ENCODE results near the gene TECTB. TPM values are rescaled to one million over a fixed set of nuclear protein-coding genes. Genes with fewer than 3 reads are reported as not detected.

TECTB gene
- total RNA-seq, 1 donor from 2014 or later, result not detected

DNA sequence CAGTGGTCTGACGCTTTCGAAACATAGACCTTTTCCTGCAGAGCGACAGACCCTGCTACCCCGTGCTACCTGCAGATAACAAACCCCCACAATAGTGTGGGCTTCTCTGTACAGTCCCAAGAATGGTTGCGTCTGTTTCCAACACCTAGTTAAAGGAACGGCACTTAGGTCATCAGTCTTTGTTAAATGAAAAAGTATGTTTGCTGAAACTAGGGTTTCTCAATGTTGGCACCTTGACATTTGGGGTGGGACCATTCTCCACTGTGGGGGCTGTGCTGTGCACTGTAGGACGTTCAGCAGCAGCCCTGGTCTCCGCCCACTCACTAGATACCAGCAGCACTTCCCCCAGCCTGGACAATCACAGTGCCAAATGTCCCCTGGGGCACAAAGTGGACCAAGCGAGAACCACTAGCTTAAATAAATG lies 13.7 kb downstream of the TECTB start:
- no peaks in the 10 kb centered on the region for H3K9me3 Mint-ChIP-seq
- no peak for ATAC-seq (ENCODE audit: low read depth)
- TF ChIP-seq, protein P1, sequence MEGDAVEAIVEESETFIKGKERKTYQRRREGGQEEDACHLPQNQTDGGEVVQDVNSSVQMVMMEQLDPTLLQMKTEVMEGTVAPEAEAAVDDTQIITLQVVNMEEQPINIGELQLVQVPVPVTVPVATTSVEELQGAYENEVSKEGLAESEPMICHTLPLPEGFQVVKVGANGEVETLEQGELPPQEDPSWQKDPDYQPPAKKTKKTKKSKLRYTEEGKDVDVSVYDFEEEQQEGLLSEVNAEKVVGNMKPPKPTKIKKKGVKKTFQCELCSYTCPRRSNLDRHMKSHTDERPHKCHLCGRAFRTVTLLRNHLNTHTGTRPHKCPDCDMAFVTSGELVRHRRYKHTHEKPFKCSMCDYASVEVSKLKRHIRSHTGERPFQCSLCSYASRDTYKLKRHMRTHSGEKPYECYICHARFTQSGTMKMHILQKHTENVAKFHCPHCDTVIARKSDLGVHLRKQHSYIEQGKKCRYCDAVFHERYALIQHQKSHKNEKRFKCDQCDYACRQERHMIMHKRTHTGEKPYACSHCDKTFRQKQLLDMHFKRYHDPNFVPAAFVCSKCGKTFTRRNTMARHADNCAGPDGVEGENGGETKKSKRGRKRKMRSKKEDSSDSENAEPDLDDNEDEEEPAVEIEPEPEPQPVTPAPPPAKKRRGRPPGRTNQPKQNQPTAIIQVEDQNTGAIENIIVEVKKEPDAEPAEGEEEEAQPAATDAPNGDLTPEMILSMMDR (IDR thresholded peaks at IDR 0.05), result no peak

DNA sequence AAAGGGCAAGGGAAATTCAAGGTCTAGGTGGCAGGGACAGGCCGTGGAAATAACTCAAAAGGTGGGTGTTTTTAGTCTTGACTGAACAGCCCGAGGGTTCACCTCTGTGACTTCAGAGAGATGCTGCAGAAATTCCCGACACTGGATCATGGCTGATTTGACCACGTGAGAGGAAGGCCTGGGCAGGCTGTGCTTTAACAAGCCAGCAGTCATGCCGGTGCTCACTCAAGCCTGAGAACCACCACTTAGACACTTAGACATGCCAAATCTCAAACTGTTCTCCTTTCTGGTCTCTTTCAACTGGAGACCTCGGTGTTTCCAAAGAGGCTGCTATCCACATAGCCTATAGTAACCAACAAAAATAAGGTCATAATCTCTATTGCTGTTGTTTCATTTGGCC lies 15.4 kb downstream of the TECTB start:
- DNase-seq (no peak), ATAC-seq (ENCODE audit: low read depth) (no peak)
- no peak overlapping the region for H3K4me3 Mint-ChIP-seq
- ChIA-PET POLR2A (no interaction called here), CTCF (no interaction called here)
- intact Hi-C loops (cut with micrococcal nuclease), result no loop called here
- TF ChIP-seq, protein P1 (IDR thresholded peaks at IDR 0.05), result no peak
- H3K9me3 Mint-ChIP-seq, result no peaks in the 10 kb centered on the region
- no peaks in the 10 kb centered on the region for H3K36me3 Mint-ChIP-seq (ENCODE audit: low read depth)
- no peaks in the 10 kb centered on the region for H3K4me1 Mint-ChIP-seq
- no peak overlapping the region for H3K27ac Mint-ChIP-seq
- peaks cover 6% of the 10 kb centered on the region for H3K27me3 Mint-ChIP-seq

More for the DNA sequence above, 13.7 kb downstream of the TECTB start:
- ChIA-PET CTCF (no interaction called here), POLR2A (no interaction called here)
- no peak for DNase-seq
- H3K4me3 Mint-ChIP-seq, result no peak overlapping the region
- peaks cover 6% of the 10 kb centered on the region for H3K27me3 Mint-ChIP-seq
- H3K4me1 Mint-ChIP-seq, result no peaks in the 10 kb centered on the region
- H3K36me3 Mint-ChIP-seq (ENCODE audit: low read depth), result no peaks in the 10 kb centered on the region
- intact Hi-C loops (cut with micrococcal nuclease), result no loop called here
- H3K27ac Mint-ChIP-seq, result no peak overlapping the region

DNA sequence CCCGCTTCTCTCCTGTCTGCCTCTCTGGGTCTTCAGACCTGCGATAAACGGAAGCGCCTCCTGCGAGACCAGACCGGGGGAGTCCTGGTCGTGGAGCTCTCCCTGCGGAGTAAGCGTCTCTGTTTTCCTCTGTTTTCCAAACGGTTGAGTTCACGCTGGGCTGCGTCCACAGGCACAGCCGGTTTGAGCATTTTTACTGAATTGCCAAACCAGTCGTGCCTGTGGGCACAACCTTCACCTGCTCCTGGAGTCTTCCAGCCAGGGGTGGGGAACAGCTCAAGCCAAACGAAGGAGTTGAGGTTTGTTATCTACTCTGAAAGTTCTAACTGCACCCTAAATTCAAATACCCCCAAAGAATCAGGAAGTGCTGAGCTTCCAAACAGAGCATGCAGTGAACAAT lies 16.3 kb downstream of the TECTB start:
- Mint-ChIP-seq H3K4me3 (no peak overlapping the region), H3K27me3 (peaks cover 6% of the 10 kb centered on the region), H3K27ac (no peak overlapping the region), H3K9me3 (no peaks in the 10 kb centered on the region), H3K4me1 (no peaks in the 10 kb centered on the region), H3K36me3 (ENCODE audit: low read depth) (no peaks in the 10 kb centered on the region)
- POLR2A ChIA-PET, result no interaction called here
- intact Hi-C loops (cut with micrococcal nuclease), result no loop called here
- DNase-seq, result no peak
- no peak for ATAC-seq (ENCODE audit: low read depth)
- CTCF ChIA-PET, result no interaction called here
- TF ChIP-seq, protein P1 (IDR thresholded peaks at IDR 0.05), result no peak

DNA sequence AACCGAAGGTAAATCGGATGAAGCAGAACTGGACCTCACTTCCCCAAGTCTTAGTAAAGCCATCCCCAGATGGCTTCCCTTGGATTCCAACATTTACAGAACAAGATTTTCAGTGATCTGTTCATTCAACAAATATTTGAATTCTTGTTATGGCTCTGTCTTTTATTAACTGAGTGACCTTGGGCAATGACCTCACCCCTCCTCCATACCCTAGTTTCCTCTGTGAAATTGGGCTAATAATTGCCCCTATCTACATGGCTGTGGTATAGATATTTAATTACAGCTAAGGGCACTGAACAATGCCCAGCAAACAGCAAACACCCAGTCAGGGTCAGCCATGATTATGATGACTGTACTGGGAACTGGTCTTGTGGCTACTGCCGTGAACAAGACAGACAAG lies 19.1 kb downstream of the TECTB start:
- intact Hi-C loops (cut with micrococcal nuclease), result no loop called here
- Mint-ChIP-seq H3K27ac (no peak overlapping the region), H3K9me3 (no peaks in the 10 kb centered on the region), H3K27me3 (peaks cover 2% of the 10 kb centered on the region), H3K36me3 (ENCODE audit: low read depth) (no peaks in the 10 kb centered on the region), H3K4me1 (no peaks in the 10 kb centered on the region), H3K4me3 (no peak overlapping the region)
- ChIA-PET CTCF (no interaction called here), POLR2A (no interaction called here)
- DNase-seq (no peak), ATAC-seq (ENCODE audit: low read depth) (no peak)
- TF ChIP-seq, protein P1 (IDR thresholded peaks at IDR 0.05), result no peak

DNA sequence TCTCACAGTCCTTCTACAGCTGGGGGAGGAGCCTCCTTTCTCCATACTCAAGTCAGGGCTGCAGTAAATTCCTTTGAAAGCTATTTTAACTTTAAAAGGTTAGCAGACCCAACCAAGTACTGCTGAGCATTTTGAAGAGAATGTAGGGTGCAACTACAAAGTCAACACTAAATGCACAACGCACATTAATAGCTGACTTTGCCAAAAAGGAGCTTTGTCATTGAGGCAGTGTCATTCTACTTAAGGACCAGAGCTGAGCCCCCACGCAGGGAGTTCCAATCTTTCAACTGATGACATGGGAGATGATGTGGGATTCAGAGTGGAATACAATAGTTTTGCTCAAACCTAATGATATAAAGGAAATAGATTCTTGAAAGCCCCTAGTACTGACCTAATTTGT lies 20.3 kb downstream of the TECTB start:
- Mint-ChIP-seq H3K4me3 (no peak overlapping the region), H3K4me1 (no peaks in the 10 kb centered on the region), H3K27ac (no peak overlapping the region), H3K9me3 (no peaks in the 10 kb centered on the region), H3K36me3 (ENCODE audit: low read depth) (no peaks in the 10 kb centered on the region), H3K27me3 (peaks cover 4% of the 10 kb centered on the region)
- intact Hi-C loops (cut with micrococcal nuclease), result no loop called here
- ChIA-PET POLR2A (no interaction called here), CTCF (interaction anchor here (1.7 kb wide), 1 partner anchor 10 kb away, joined by 4 read pairs; no protein-coding TSS in a partner anchor)
- no peak for DNase-seq
- TF ChIP-seq, protein P1 (IDR thresholded peaks at IDR 0.05), result no peak
- ATAC-seq (ENCODE audit: low read depth), result no peak

Measured in activated B cell treated with CpG ODN at 0.5 μM for 24 hours (primary cell).